Activated CD8-positive, alpha-beta memory T cell treated with anti-CD3 and anti-CD28 coated beads, Interleukin-2, amount 50 U/mL, for 24 hours (primary cell): ENCODE data around the gene PAOX.

ENCODE experiments used
- DNase-seq: peaks from one replicate; pipeline ENCODE4 v3.0.0-alpha.2; 2020; ENCODE audit errors: extremely low read depth

Gene PAOX

GRCh38 chr10:133439517-133440461, 60.7 kb downstream of the PAOX start:
- DNase-seq, result no peak

DNA sequence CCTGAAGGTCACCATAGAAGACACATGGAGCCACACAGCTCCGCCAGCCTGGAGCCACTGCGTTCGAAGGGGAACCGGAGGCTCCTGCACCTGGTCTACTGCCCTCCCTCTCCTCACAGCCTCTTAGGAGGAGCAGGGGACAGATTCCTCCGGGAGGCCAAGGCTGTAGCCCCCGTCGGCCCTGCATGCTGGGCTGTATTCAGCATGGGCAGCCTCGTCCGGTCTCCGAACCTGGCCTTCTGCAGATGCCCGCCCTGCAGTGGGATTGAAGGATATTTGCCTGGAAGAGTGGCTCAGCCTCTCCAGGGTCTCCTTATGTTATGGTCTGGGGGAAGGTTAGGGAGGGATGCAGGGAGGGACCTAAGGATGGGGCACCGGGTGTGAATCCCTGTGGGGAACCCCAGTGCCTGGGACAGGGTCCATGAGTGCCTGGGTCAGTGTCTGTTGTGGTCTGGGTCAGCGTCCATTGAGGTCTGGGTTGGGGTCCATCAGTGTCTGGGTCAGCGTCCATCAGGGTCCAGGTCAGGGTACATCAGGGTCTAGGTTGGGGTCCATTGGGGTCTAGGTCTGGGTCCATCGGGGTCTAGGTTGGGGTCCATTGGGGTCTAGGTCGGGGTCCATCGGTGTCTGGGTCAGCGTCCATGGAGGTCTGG, 61.7 kb downstream of the PAOX start:
- DNase-seq, result no peak
